BLaER1 treated with 17β-estradiol and CSF1 and Interleukin-3, amounts not matched to agents 10 nM and 100 nM (cell line): Measurements from ENCODE around the gene CNIH2.
A peak's percentile ranks its signal among the peaks of the same experiment; 100 is the strongest.

Experiments
- H3K27ac ChIP-seq, 11 experiments: shearing (Covaris generic); formaldehyde crosslinking; 2 replicates each; pipeline ENCODE4 v1.8.1; 2022
- H3K27me3 ChIP-seq, 11 experiments: shearing (Covaris generic); formaldehyde crosslinking; 2 replicates each; pipeline ENCODE4 v1.8.1; 2022
- H3K36me3 ChIP-seq, 11 experiments: shearing (Covaris generic); formaldehyde crosslinking; 2 replicates each; pipeline ENCODE4 v1.8.1; 2022
- H3K4me1 ChIP-seq, 10 experiments: shearing (Covaris generic); formaldehyde crosslinking; 2 replicates each; pipeline ENCODE4 v1.8.1; 2022
- H3K4me2 ChIP-seq, 11 experiments: shearing (Covaris generic); formaldehyde crosslinking; 2 replicates each; pipeline ENCODE4 v1.8.1; 2022
- H3K4me3 ChIP-seq, 10 experiments: shearing (Covaris generic); formaldehyde crosslinking; 2 replicates each; pipeline ENCODE4 v1.8.1; 2022
- H3K9ac ChIP-seq, 11 experiments: shearing (Covaris generic); formaldehyde crosslinking; 2 replicates each; pipeline ENCODE4 v1.8.1; 2022
- H3K9me3 ChIP-seq, 11 experiments: shearing (Covaris generic); formaldehyde crosslinking; replicated peaks in 1 of 11; 2 replicates each; pipeline ENCODE4 v1.8.1; 2022
- H4K20me1 ChIP-seq, 11 experiments: shearing (Covaris generic); formaldehyde crosslinking; 2 replicates each; pipeline ENCODE4 v1.8.1; 2022
- Cebpa-rat ChIP-seq, 11 experiments: shearing (Covaris generic); IDR thresholded peaks; 2 replicates each; pipeline ENCODE4 v1.8.1; 2022

CNIH2 gene

DNA sequence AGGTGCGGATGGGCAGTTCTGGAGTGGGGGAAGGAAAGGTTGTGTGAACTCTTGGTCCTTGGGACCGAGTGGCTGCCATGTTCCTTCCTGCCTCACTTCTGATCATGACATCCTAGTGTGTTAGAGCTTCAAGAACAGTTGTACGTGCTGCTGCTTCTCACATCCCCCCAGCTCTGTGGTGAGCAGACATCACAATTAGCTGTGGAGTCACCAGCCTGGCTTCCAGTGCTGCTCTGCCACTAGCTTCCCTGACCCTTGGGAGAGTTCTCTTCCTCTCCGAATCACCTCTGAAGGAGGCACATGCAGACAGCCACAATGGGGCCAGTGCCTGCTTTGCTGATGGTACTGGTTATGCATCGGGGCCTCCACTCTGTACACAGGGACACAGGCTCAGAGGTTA, 15.8 kb upstream of the CNIH2 start:
- H3K9ac ChIP-seq: no peak overlapping the region
- TF ChIP-seq Cebpa-rat (IDR thresholded peaks at IDR 0.05): no peak

DNA sequence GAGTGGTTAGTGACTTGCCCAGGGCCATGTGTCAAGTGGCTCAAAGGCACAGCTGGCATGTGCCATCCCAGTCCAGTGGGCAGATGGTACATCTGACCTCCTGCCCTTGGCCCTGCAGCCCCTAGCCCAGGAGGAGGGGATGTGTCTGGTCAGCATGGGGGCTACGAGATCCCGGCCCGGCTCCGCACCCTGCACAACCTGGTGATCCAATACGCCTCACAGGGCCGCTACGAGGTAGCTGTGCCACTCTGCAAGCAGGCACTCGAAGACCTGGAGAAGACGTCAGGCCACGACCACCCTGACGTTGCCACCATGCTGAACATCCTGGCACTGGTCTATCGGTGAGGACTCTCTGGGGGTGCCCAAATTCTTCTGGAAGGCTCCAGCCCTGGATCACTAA, 15.3 kb upstream of the CNIH2 start:
- peaks cover 0 to 63% (median 16%) of the 10 kb centered on the region in 11 experiments; a peak in 13 of 22 replicates for H4K20me1 ChIP-seq
- no peak for TF ChIP-seq Cebpa-rat (IDR thresholded peaks at IDR 0.05)
- no peaks in the 10 kb centered on the region for H3K27me3 ChIP-seq
- H3K9me3 ChIP-seq: no peaks in the 10 kb centered on the region
- H3K4me3 ChIP-seq: no peak overlapping the region
- H3K4me2 ChIP-seq: no peak overlapping the region
- no peak overlapping the region for H3K9ac ChIP-seq
- peaks cover 15 to 21% (median 17%) of the 10 kb centered on the region in 10 experiments for H3K4me1 ChIP-seq
- H3K27ac ChIP-seq: no peak overlapping the region
- peaks cover 19 to 80% (median 61%) of the 10 kb centered on the region in 11 experiments; a peak in 21 of 22 replicates for H3K36me3 ChIP-seq

More for the DNA sequence above, 15.8 kb upstream of the CNIH2 start:
- H3K27me3 ChIP-seq: peaks cover 0 to 2% (median 0%) of the 10 kb centered on the region in 11 experiments; a peak in 2 of 22 replicates
- H3K4me1 ChIP-seq: peaks cover 14 to 21% (median 18%) of the 10 kb centered on the region in 10 experiments
- H3K4me3 ChIP-seq: no peak overlapping the region
- H3K36me3 ChIP-seq: peaks cover 19 to 80% (median 61%) of the 10 kb centered on the region in 11 experiments; a peak in 21 of 22 replicates
- no peak overlapping the region for H3K27ac ChIP-seq
- no peak overlapping the region for H3K4me2 ChIP-seq
- H3K9me3 ChIP-seq: no peaks in the 10 kb centered on the region
- H4K20me1 ChIP-seq: peaks cover 0 to 63% (median 16%) of the 10 kb centered on the region in 11 experiments; a peak in 13 of 22 replicates

DNA sequence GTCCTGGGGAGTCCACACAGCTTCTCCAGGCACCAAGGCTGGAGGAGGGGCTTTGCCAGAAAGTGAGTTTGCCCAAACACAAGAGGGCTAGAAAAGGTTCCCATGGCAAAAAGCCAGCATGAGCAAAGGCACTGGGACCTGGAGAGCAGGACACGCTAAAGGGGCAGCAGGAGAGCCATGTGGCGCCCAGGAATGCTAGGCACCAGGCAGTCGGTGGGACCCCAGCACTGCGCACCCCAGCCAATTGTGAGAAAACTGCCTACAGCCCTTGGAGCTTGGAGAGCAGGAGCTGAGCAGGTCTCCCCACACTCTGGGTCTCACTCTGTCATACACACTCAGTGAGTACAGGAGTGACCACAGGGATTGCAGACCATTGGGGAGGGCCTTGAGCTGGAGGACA, 14.7 kb upstream of the CNIH2 start:
- H3K9me3 ChIP-seq: no peaks in the 10 kb centered on the region
- peaks cover 19 to 80% (median 61%) of the 10 kb centered on the region in 11 experiments; a peak in 21 of 22 replicates for H3K36me3 ChIP-seq

DNA sequence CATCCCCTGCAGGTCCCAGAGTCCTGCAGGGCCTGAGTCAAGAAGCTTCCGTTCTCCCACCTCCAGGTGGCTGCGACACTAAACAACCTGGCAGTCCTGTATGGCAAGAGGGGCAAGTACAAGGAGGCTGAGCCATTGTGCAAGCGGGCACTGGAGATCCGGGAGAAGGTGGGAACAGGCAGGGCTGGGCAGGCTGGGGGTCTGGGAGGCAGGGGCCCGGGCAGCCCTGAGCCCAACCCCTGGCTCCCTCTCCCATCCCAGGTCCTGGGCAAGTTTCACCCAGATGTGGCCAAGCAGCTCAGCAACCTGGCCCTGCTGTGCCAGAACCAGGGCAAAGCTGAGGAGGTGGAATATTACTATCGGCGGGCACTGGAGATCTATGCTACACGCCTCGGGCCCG, 14.2 kb upstream of the CNIH2 start:
- H4K20me1 ChIP-seq: peaks cover 0 to 58% (median 11%) of the 10 kb centered on the region in 11 experiments; a peak in 13 of 22 replicates
- H3K27me3 ChIP-seq: no peaks in the 10 kb centered on the region
- no peak for TF ChIP-seq Cebpa-rat (IDR thresholded peaks at IDR 0.05)
- H3K4me2 ChIP-seq: no peak overlapping the region
- H3K27ac ChIP-seq: no peak overlapping the region
- no peaks in the 10 kb centered on the region for H3K9me3 ChIP-seq
- H3K4me1 ChIP-seq: peaks cover 12 to 21% (median 16%) of the 10 kb centered on the region in 10 experiments
- H3K36me3 ChIP-seq: peaks cover 19 to 80% (median 61%) of the 10 kb centered on the region in 11 experiments; a peak in 21 of 22 replicates
- no peak overlapping the region for H3K4me3 ChIP-seq
- no peak overlapping the region for H3K9ac ChIP-seq

More for the DNA sequence above, 14.7 kb upstream of the CNIH2 start:
- Histone ChIP-seq H3K4me1 (peaks cover 17 to 26% (median 21%) of the 10 kb centered on the region in 10 experiments), H3K4me3 (no peak overlapping the region), H3K9ac (no peak overlapping the region), H3K27ac (no peak overlapping the region), H3K4me2 (no peak overlapping the region), H3K27me3 (no peaks in the 10 kb centered on the region), H4K20me1 (peaks cover 0 to 63% (median 16%) of the 10 kb centered on the region in 11 experiments; a peak in 13 of 22 replicates)
- no peak for TF ChIP-seq Cebpa-rat (IDR thresholded peaks at IDR 0.05)

DNA sequence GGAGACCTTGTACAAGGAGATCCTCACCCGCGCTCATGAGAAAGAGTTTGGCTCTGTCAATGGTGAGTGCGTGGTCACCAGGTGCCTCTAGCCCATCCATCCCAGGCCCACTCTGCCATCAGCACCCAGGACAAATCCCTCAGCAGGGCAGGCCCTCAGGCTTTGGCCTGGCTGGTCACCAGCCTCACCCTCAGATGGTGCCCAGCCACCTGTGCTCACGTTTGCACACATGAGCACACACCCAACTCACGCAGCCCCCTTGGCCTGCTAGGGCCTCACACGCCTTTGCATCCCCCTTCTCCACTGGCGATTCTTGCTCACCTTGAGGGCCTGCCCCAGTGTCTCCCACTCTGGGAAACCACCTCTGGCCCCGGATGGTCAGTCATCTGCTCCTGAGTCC, 13.6 kb upstream of the CNIH2 start:
- H3K4me1 ChIP-seq: peaks cover 10 to 19% (median 15%) of the 10 kb centered on the region in 10 experiments; a peak in 19 of 20 replicates
- H3K4me2 ChIP-seq: no peak overlapping the region
- H3K9ac ChIP-seq: no peak overlapping the region; a peak in 1 of 22 replicates
- H4K20me1 ChIP-seq: peaks cover under 1 to 58% (median 9%) of the 10 kb centered on the region in 11 experiments; a peak in 16 of 22 replicates
- no peak overlapping the region for H3K4me3 ChIP-seq
- no peak for TF ChIP-seq Cebpa-rat (IDR thresholded peaks at IDR 0.05)
- H3K27ac ChIP-seq: no peak overlapping the region
- peaks cover 19 to 74% (median 60%) of the 10 kb centered on the region in 11 experiments; a peak in 21 of 22 replicates for H3K36me3 ChIP-seq
- H3K9me3 ChIP-seq: no peaks in the 10 kb centered on the region
- no peaks in the 10 kb centered on the region for H3K27me3 ChIP-seq

DNA sequence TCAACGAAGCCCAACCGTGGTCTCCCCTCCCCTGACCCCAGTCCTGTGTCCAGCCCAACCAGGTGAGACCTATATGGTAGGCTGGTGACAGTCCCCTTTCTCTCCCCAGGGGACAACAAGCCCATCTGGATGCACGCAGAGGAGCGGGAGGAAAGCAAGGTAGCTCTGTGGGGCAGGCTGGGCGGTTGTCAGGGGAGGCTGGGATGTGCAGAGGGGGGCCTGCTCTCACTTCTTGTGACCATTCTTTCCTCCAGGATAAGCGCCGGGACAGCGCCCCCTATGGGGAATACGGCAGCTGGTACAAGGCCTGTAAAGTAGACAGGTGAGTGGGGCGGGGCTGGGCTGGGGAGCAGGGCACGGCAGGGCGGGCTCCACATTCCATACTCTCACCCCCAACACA, 13.1 kb upstream of the CNIH2 start:
- Histone ChIP-seq H3K27me3 (no peaks in the 10 kb centered on the region), H3K27ac (no peak overlapping the region), H3K4me2 (no peak overlapping the region), H3K9ac (no peak overlapping the region), H4K20me1 (peaks cover 6 to 58% (median 13%) of the 10 kb centered on the region in 11 experiments; a peak in 20 of 22 replicates), H3K36me3 (peaks cover 16 to 70% (median 56%) of the 10 kb centered on the region in 11 experiments; a peak in 21 of 22 replicates), H3K9me3 (no peaks in the 10 kb centered on the region), H3K4me1 (peaks cover 14 to 24% (median 19%) of the 10 kb centered on the region in 10 experiments), H3K4me3 (no peak overlapping the region)
- no peak for TF ChIP-seq Cebpa-rat (IDR thresholded peaks at IDR 0.05)

DNA sequence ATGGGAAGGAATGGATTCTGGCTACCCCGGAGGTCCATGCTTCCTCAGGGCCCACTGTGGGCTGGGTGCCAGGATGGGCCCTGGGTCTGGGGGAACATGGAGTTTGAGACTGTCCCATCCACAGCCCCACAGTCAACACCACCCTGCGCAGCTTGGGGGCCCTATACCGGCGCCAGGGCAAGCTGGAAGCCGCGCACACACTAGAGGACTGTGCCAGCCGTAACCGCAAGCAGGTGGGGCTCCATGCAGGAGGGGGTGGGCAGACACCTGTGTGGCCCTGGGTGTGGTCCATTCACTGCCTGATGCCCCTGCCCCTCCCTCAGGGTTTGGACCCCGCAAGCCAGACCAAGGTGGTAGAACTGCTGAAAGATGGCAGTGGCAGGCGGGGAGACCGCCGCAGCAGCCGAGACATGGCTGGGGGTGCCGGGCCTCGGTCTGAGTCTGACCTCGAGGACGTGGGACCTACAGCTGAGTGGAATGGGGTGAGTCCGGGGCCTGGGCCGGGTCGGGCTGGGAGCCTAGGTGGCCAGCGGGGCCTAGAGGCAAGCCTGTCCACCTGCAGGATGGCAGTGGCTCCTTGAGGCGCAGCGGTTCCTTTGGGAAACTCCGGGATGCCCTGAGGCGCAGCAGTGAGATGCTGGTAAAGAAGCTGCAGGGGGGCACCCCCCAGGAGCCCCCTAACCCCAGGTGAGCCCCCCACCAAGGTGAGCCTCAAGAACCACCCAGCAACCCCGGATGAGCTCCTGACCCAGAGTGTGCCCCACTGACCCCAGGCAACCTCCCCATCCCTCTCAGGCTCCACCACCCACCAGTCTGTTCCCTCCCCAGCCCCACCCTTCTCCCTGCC, 12.2 kb upstream of the CNIH2 start:
- no peaks in the 10 kb centered on the region for H3K27me3 ChIP-seq
- H4K20me1 ChIP-seq: peaks cover 14 to 64% (median 21%) of the 10 kb centered on the region in 11 experiments; a peak in 21 of 22 replicates
- 0 out of 22 replicates have a peak overlapping the region, but pooled peaks of 1 of the 11 experiments have one; percentile 3 for H3K9ac ChIP-seq
- no peak overlapping the region for H3K4me3 ChIP-seq
- H3K27ac ChIP-seq: no peak overlapping the region
- TF ChIP-seq Cebpa-rat (IDR thresholded peaks at IDR 0.05): no peak
- no peak overlapping the region for H3K4me2 ChIP-seq
- peaks cover 23 to 32% (median 28%) of the 10 kb centered on the region in 10 experiments for H3K4me1 ChIP-seq
- H3K36me3 ChIP-seq: peaks cover 13 to 70% (median 56%) of the 10 kb centered on the region in 11 experiments; a peak in 21 of 22 replicates
- no peaks in the 10 kb centered on the region for H3K9me3 ChIP-seq

DNA sequence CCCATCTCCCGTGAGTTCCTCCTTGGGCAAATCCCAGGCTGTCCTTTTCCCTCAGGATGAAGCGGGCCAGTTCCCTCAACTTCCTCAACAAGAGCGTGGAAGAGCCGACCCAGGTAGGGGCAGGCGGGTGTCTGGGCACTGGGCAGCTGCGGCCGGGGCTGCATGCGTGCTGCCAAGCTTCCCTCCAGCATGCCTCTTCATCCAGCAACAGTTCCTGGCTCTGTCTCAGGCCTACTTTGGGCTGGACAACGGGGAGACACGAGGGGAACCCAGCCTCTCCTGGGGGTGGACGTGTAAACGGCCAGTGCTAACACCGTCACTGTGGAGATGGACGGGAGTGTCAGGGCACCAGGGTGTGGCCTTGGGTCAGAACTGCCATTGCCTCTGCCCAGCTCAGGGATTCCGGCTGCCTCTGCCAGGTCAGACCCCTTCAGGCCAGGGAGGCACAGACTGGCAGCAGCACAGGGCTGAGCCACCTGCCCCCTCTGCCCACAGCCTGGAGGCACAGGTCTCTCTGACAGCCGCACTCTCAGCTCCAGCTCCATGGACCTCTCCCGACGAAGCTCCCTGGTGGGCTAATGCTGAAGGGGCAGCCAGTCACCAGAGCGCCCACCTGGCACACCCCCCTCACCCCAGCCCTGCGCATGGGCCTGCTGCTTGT, 11.5 kb upstream of the CNIH2 start:
- Histone ChIP-seq H4K20me1 (peaks cover 22 to 68% (median 28%) of the 10 kb centered on the region in 11 experiments; a peak in 21 of 22 replicates), H3K4me3 (peak overlapping the region in 8 of 10 experiments; percentile 84 to 99 (median 96); a peak in 13 of 20 replicates), H3K4me2 (peak overlapping the region; percentile 85 to 99 (median 96)), H3K27me3 (no peaks in the 10 kb centered on the region), H3K27ac (peak overlapping the region in 4 of 11 experiments; percentile 45 to 93 (median 87); a peak in 5 of 22 replicates), H3K9me3 (no peaks in the 10 kb centered on the region), H3K36me3 (peaks cover 18 to 67% (median 52%) of the 10 kb centered on the region in 11 experiments), H3K9ac (peak overlapping the region; percentile 50 to 96 (median 92); a peak in 18 of 22 replicates), H3K4me1 (peaks cover 26 to 35% (median 30%) of the 10 kb centered on the region in 10 experiments)
- TF ChIP-seq Cebpa-rat (IDR thresholded peaks at IDR 0.05): no peak
